SU-DHL-6 (cell line): Measurements from ENCODE around the gene RTN4.

Experiments used
- EZH2phosphoT487 ChIP-seq: fragments of 200-600 bp; sonication (generic), shearing (Covaris generic); conservative IDR thresholded peaks from 2 replicates; pipeline ENCODE4 v1.6.1; 2018; ENCODE audit warnings: mild to moderate bottlenecking, antibody characterized with exemption, low read length, moderate library complexity, mixed read lengths
- TF ChIP-seq, protein P1 (sequence below): fragments of 200-600 bp; sonication (generic); IDR thresholded peaks from one replicate; pipeline ENCODE4 v1.5.1; 2017; ENCODE audit warnings: antibody characterized with exemption, mild to moderate bottlenecking, low read length, moderate library complexity; ENCODE audit not compliant: insufficient read depth, poor library complexity, severe bottlenecking

DNA sequence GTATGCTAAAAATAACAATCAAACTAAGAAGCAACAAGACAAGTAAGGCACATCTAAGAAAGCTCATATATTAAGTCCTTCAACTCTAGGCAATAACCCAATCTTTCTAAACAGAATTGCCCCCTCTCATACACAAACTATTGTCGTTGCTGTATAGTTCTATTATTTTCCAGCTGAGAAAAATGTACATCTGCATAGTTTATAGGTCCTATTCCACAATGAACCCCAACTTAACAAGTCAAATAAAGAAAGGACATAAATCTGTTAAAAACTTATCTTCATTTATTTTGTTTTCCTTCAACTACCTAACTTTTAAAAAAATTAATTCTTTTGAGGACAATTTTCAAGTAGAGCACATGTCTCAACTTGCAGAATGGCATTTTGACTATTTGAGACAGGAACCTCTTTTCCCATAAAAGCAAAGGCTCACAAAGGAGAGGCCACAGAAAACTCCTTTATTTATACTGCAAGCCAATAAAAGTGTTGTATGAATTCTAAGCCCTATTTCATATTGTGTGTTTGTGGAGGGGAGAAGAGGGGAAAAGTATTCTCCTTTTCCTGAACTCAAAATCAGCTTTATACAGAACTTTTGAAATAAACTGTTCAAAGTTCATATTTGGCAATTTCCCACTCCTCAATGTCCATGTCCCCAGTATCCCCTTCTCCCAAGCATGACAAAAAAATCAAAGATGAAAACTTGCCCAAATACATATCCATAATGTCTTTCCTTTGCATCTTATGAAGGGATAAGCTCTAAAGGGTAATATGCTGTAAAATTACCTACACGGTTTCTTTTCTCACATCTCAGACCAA, 37.4 kb downstream of the RTN4 start:
- TF ChIP-seq, protein P1, sequence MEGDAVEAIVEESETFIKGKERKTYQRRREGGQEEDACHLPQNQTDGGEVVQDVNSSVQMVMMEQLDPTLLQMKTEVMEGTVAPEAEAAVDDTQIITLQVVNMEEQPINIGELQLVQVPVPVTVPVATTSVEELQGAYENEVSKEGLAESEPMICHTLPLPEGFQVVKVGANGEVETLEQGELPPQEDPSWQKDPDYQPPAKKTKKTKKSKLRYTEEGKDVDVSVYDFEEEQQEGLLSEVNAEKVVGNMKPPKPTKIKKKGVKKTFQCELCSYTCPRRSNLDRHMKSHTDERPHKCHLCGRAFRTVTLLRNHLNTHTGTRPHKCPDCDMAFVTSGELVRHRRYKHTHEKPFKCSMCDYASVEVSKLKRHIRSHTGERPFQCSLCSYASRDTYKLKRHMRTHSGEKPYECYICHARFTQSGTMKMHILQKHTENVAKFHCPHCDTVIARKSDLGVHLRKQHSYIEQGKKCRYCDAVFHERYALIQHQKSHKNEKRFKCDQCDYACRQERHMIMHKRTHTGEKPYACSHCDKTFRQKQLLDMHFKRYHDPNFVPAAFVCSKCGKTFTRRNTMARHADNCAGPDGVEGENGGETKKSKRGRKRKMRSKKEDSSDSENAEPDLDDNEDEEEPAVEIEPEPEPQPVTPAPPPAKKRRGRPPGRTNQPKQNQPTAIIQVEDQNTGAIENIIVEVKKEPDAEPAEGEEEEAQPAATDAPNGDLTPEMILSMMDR: no peak
- no peak for TF ChIP-seq EZH2phosphoT487
